Panc1 (cell line): ENCODE measurements around the gene TULP1.

Source experiments
- POLR2AphosphoS5 ChIP-seq: IDR thresholded peaks from 2 replicates; pipeline ENCODE4 v1.6.1; 2012; ENCODE audit warnings: mild to moderate bottlenecking, low read depth, low read length, moderate library complexity
- SIN3A ChIP-seq: IDR thresholded peaks from 2 replicates; pipeline ENCODE4 v1.6.1; 2012; ENCODE audit warnings: low read depth, mild to moderate bottlenecking, low read length, moderate library complexity, borderline replicate concordance; ENCODE audit not compliant: insufficient read depth
- TF ChIP-seq, protein P1 (sequence below): fragments of 450-650 bp; IDR thresholded peaks from 2 replicates; pipeline ENCODE4 v1.5.1; 2017; ENCODE audit warnings: mild to moderate bottlenecking
- TF ChIP-seq, protein P2 (sequence below), 2 experiments: IDR thresholded peaks; 2 replicates each; pipeline ENCODE4 v1.6.1; 2011 to 2012; ENCODE audit warnings: low read depth in 2 of 2, control low read depth in 1 of 2, low read length in 1 of 2, mild to moderate bottlenecking in 1 of 2, moderate library complexity in 1 of 2; ENCODE audit not compliant: insufficient read depth in 1 of 2

DNA sequence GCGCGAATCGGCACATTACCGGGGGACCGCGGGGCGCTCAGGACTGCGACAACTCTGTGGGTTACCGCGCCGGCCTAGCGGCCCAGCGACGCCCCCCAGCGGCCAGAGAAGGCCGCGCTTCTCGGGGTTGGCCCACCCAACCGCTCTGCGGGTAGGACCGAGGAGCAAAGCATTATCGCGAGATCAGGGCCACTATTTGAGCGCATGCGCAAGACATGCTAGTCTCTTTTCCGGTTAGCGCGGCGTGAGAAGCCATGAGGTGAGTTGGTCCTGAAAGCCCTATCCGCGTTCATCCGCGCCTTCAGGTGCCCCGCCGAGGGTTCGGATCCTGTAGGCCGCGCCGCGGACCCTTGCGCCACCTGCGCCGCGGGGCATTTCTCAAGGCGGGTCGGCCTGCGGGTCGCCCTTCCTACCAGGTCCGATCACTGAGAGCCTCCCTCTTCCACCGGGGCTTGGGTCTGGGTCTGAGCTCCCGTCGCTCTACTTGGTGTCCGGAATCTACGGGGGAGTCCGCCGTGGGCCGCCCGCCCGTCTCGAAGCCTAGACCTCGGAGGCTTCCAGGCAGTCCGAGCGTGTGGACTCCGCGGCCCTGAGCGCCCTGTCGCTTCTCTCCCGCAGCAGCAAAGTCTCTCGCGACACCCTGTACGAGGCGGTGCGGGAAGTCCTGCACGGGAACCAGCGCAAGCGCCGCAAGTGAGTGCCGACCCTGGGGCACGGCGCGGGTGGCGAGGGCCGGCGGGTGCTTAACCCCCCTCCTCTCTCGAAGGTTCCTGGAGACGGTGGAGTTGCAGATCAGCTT is 44.3 kb downstream of the TULP1 start, which contains the start of gene RPL10A:
- TF ChIP-seq, protein P1, sequence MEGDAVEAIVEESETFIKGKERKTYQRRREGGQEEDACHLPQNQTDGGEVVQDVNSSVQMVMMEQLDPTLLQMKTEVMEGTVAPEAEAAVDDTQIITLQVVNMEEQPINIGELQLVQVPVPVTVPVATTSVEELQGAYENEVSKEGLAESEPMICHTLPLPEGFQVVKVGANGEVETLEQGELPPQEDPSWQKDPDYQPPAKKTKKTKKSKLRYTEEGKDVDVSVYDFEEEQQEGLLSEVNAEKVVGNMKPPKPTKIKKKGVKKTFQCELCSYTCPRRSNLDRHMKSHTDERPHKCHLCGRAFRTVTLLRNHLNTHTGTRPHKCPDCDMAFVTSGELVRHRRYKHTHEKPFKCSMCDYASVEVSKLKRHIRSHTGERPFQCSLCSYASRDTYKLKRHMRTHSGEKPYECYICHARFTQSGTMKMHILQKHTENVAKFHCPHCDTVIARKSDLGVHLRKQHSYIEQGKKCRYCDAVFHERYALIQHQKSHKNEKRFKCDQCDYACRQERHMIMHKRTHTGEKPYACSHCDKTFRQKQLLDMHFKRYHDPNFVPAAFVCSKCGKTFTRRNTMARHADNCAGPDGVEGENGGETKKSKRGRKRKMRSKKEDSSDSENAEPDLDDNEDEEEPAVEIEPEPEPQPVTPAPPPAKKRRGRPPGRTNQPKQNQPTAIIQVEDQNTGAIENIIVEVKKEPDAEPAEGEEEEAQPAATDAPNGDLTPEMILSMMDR, result peak; percentile 99
- TF ChIP-seq POLR2AphosphoS5, result peak; percentile 100
- TF ChIP-seq, protein P2, sequence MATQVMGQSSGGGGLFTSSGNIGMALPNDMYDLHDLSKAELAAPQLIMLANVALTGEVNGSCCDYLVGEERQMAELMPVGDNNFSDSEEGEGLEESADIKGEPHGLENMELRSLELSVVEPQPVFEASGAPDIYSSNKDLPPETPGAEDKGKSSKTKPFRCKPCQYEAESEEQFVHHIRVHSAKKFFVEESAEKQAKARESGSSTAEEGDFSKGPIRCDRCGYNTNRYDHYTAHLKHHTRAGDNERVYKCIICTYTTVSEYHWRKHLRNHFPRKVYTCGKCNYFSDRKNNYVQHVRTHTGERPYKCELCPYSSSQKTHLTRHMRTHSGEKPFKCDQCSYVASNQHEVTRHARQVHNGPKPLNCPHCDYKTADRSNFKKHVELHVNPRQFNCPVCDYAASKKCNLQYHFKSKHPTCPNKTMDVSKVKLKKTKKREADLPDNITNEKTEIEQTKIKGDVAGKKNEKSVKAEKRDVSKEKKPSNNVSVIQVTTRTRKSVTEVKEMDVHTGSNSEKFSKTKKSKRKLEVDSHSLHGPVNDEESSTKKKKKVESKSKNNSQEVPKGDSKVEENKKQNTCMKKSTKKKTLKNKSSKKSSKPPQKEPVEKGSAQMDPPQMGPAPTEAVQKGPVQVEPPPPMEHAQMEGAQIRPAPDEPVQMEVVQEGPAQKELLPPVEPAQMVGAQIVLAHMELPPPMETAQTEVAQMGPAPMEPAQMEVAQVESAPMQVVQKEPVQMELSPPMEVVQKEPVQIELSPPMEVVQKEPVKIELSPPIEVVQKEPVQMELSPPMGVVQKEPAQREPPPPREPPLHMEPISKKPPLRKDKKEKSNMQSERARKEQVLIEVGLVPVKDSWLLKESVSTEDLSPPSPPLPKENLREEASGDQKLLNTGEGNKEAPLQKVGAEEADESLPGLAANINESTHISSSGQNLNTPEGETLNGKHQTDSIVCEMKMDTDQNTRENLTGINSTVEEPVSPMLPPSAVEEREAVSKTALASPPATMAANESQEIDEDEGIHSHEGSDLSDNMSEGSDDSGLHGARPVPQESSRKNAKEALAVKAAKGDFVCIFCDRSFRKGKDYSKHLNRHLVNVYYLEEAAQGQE (IDR thresholded peaks at IDR 0.05; ENCODE audit: insufficient read depth in 1 of 2, low read depth in 2 of 2, low read length in 1 of 2), result peak in 1 of 2 experiments; percentile 74; a peak in 1 of 4 replicates
- peak; percentile 96 for TF ChIP-seq SIN3A
